CD4-positive, alpha-beta T cell treated with Interleukin-4 for 1 hour (primary cell): ENCODE measurements around the gene MAN1A1.
"Not testable (repeated sequence)": the region's sequence is repeated elsewhere in the genome, so short reads cannot be mapped to it uniquely, and the experiment has no call there.

Experiments used
- DNase-seq, 2 donors: peaks; one replicate each; pipeline ENCODE4 v3.0.0-alpha.2; 2020 to 2022

Gene MAN1A1

DNA sequence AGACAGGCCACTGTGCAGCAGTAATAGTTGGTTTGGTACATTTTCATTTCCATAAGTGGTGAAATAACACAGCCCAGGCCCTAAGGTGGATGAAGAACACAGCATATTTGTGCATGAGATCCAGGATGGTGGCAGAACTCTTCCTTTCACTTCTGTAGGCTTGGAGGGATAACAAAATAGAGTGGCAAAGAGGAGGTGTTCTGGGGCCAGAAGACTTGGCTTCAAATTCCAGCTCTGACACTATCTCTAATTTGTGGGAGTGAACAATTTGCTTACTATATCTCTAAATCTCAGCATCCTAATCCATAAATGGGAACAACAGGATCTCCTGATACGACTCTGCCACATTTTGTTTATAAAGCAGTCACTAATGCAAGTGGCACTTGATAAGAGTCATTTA, 159.4 kb downstream of the MAN1A1 start:
- no peak for DNase-seq

- DNase-seq: no peak
These were observed 160.1 kb downstream of the MAN1A1 start for GRCh38 chr6:119189498-119189897.

- no peak for DNase-seq
These were observed 162.0 kb downstream of the MAN1A1 start for GRCh38 chr6:119187596-119187995.

DNA sequence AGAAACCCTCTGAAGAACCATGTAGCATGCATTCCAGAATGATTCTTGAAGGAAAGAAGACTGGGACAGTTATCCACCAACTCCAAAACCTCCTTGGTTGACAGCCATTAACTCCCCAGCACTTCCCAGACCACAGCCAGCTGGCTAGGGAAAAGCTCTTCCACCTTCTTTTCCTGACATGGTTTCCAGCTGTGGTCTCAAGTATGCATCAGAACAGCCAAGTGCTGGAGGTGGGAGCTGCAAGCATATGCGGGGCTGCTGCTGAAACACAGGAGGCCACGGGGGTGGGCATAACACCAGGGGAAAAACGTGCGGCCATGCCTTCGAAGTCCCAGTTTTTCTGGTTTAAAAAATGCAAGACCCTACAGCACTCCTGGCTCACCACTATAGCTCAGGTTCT, 163.1 kb downstream of the MAN1A1 start:
- no peak for DNase-seq

DNA sequence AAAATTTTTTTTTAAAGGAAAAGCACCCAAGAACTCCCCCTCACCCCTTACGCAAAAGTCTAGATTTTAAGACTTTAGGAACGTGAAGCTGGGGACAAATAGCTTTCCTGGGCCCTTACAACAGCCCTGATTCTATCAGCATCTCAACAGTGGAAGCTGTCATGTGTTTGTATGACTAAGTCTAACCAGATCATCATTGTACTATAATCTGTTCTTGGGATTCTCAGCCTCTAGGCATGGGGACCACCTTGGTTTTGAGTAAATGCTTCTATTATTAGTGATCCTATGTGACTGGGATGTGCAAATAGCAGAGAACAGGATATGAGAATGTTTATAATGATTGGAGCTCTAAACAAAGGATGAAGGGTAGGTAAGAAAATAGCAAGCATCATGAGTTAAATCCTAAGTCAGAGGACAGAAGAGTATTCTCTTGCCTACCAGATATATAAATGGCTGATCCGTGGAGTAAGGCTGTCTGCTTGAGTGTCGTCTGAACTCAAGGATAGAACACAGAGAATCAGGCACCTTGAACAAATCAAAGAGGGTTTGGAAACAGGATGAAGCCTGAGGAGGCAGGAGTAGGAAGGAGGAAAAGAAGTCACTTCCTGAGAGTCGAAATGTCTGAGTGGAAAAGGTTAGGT, 165.4 kb downstream of the MAN1A1 start:
- no peak for DNase-seq

DNA sequence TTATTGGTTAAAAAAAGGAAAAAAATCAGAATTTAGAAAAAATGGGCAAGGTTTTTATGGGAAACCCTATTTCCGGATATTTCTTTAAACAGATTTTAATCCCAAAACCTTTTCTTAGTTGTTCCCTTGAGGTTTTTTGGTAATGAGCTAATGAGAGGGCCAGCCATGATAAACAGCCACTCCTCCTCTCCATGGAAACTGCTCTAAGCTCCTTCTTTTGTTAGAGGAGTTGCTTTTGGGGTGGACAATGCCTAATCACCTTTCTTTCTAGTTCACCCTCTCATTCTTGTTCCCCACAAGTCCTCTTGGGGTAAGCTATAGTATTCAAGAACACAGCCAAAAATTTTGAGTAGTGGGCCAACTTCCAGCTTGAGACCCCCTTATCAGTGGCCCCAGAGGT, 166.1 kb downstream of the MAN1A1 start:
- DNase-seq: no peak

DNA sequence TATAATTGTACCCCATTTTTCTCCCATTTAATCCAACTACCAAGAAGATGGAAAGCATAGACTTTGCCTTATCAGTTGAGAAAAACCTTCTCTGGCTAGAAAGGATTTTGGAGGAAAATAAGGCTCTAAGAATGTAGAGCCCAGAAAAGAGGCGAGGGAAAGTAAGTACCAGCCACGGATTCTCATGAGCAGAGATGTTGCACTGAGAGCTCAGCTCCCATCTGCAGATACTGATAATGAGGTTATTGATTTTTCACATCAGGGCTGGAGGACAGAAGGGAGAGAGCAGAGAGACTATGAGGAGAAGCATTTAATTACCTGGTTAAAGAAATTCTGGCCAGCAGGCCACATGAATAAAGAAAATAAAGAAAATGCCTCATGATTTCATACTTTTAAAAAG, 166.7 kb downstream of the MAN1A1 start:
- no peak for DNase-seq

- no peak for DNase-seq
These were observed 167.3 kb downstream of the MAN1A1 start for GRCh38 chr6:119182216-119182803.

GRCh38 chr6:119181046-119181445, 168.5 kb downstream of the MAN1A1 start:
- no peak for DNase-seq

GRCh38 chr6:119179842-119180241, 169.7 kb downstream of the MAN1A1 start:
- peak in 1 of 2 donors; percentile 23 for DNase-seq

DNA sequence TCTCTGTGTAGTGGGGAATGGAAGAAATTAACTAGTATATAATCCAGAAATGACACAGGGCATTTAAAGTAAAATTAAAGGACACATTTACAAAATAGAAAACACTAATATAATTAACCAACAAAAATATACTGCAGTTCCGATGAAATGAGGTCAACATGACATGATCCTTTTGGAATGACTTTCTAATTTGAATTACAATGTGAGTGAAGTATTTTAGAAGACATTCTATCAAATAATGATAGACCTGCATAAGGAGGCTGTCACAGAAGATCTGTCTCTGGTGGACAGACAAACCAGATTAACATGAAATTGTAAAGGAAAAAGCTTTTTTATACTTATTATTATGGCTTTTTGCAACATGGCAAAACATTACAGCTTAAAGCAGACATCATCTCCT, 170.5 kb downstream of the MAN1A1 start:
- DNase-seq: no peak

GRCh38 chr6:119176445-119176844, 173.1 kb downstream of the MAN1A1 start:
- no peak for DNase-seq

DNA sequence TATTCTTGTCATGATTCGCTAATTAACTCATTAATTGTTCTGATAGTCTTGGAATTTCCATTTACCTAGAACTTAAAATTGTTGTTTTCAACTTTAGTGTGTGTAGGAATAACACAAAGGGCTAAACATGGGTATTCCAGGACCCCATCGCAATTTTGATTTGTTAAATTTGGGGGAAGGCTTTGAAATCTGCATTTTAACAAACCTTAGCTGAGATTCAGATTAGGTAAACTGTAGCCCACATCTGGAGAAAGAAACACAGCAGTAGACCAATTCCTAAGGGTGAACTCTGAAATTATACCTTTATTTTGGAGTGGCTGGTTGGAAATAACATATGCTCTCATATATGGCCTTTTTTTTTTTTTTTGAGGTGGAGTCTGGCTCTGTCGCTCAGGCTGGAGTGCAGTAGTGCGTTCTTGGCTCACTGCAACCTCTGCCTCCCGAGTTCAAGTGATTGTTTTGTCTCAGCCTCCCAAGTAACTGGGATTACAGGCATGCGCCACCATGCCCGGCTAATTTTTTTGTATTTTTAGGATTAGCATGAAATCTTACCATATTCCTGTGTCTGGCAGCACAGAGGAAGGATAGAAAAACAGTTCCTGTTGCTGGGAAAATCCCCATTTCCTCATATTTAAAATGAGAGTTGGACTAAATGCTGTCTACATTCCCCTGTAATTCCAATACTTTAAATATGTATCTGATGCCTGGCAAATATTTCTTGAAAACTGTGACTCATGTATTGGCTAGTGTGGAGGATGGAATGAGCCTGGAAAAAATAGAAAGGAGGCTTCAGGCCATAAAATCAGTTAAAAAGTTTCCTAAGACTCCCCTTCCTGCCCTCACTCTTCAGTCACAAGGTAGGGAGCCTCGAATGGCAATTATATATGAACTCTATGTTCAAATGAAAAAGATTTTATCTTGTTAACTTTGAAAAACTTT, 174.4 kb downstream of the MAN1A1 start:
- DNase-seq: no peak

DNA sequence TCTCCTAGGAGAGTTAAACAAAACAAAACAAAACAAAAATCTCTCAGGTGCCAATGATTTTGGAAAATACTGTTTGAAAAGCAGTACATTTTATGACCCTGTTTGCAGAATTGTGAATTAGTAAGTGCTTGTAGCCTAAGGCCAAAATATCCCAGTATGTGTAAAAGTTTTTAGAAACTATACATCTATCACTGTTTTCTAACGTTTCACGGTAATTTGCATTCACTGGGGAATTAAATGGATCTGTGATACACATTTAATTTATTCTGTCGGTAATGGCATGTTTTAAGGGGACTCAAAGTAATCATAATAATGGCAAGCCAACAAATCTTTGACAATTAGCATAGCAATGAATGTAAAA, 175.5 kb downstream of the MAN1A1 start:
- no peak for DNase-seq

- DNase-seq: no peak
These were observed 176.1 kb downstream of the MAN1A1 start for GRCh38 chr6:119173249-119174084.

DNA sequence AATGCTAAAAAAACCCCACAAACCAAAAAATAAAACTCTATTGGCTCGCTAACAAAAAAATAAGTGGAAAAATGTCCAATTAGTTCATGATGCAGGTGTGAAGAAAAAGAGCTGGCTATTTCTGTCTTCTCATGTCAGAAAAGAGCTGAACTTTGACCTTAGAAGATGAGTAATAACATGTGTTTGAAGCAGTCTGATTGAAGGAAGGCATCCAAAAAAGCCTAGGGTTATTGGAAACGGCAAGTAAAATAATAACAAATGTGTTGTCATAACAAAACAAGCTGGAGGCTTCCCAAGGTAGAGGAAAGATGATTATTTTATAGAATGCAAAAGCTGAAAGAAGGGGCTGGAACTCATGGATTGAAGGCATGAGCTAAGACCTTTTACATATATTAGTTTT, 176.7 kb downstream of the MAN1A1 start:
- no peak for DNase-seq

- no peak for DNase-seq
These were observed 177.5 kb downstream of the MAN1A1 start for GRCh38 chr6:119171864-119172588.

DNA sequence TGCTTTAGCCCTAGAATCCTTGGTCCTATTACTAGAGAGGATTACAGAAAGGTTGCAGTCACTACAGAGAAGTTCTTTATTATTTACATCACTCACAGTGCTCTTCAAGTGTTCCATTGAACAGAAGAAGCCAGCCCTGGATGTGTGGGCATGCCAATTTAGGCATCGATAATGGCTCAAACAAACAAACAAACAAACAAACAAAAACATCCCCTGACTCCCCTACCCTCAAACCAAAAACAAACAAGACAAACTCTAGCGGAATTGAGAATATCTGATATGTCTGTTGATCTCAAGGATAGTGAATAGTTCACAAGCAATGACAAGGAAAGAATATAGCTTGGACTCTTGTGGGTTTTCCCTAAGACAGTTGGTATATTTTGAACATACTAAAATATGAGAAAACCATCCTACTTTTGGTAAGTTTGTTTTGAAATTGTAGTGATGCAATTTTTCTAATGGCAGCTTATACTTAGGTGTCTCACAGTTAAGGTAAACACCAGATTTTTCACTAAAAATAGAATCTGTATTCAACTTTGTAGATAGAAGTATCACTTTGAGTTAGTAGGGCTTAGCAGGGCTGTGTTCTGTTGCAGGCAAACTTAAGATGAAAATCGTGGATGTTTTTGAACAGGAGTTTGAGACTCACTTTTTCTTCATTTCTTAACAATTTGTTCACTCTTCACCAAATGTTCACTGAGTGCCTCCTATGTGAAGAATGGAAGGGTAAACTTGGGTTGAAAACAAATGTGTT, 178.3 kb downstream of the MAN1A1 start:
- no peak for DNase-seq

DNA sequence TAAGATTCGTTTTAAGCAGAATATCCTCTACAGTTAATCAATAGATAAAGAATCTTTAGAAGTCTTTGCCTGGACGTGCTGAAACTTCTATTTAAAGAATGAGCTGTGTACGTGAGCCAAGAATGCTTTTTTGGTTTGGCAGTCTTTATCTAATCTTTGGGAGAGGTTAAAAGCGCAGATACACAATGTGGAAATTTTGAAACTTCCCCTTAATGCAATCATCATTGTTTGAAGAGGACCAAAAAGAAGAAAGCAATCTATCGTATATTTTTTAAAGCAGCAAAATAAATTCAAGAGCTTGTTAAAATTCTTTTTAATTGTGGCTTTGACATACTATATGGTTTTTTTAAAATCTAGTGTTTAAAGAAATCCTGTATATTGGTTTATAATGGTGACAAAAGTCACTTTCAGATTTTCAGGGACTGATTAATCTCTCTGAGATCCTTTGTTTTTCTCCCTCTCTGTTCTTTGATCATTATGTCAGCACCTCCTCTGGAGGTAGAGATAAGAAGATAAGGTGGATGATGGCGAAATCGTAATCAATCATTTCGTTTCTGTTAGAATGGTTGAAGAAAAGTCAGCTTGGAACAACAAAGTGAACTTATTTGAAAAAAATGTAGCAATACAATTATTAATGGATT, 179.0 kb downstream of the MAN1A1 start:
- DNase-seq: no peak

DNA sequence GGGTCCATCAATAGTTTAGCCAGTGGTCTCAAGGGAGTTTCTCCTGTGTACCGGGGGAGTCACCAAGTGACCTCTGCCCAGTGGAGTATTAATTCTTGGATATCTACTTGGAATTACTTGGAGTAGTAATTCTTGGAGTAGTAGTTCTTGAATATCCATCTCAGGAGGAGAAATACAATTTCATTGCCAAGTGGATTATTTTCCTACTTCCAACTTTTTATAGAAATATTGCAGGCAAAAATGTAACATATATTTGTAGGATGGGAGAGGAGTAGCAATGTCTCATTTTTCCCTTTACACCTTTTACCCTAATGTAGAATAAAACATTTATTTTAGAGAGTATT, 179.5 kb downstream of the MAN1A1 start:
- DNase-seq: no peak

GRCh38 chr6:119169355-119169754, 180.2 kb downstream of the MAN1A1 start:
- not testable (repeated sequence) for DNase-seq
